Measurements from ENCODE around the gene CADPS2.

DNA sequence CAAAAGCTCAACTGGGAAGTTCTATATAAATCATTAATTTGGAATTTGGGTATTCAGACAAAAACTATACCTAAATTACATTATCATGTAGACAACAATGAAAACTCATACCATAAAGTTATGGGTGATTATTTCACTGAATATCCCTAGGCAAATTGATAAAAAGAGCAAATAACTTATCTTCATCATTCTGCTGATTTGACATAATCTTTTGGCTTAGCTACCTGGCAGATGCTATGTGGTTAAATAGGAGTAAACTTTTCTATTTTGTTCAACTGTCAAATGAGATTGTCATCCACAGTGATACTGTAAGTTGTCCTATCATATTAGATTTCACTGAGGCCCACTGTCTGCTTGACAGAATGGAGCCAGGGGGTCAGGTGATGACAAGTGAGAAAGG, 432.8 kb downstream of the CADPS2 start:
- TF ChIP-seq, protein P1, sequence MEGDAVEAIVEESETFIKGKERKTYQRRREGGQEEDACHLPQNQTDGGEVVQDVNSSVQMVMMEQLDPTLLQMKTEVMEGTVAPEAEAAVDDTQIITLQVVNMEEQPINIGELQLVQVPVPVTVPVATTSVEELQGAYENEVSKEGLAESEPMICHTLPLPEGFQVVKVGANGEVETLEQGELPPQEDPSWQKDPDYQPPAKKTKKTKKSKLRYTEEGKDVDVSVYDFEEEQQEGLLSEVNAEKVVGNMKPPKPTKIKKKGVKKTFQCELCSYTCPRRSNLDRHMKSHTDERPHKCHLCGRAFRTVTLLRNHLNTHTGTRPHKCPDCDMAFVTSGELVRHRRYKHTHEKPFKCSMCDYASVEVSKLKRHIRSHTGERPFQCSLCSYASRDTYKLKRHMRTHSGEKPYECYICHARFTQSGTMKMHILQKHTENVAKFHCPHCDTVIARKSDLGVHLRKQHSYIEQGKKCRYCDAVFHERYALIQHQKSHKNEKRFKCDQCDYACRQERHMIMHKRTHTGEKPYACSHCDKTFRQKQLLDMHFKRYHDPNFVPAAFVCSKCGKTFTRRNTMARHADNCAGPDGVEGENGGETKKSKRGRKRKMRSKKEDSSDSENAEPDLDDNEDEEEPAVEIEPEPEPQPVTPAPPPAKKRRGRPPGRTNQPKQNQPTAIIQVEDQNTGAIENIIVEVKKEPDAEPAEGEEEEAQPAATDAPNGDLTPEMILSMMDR (IDR thresholded peaks at IDR 0.05; ENCODE audit: insufficient read depth, low read length, poor library complexity, severe bottlenecking) = no peak
- no peak for TF ChIP-seq EZH2phosphoT487 (conservative IDR thresholded peaks at IDR 0.05; ENCODE audit: low read length)
